Stomach smooth muscle (tissue), 2 donors: Measurements from ENCODE around the gene INA.
"Not testable (repeated sequence)": the region's sequence is repeated elsewhere in the genome, so short reads cannot be mapped to it uniquely, and the experiment has no call there.

ENCODE experiments used
- H3K27ac ChIP-seq: one replicate; pipeline ENCODE4 v1.7.0; 2013; ENCODE audit warnings: mild to moderate bottlenecking, low read length, inconsistent platforms
- H3K27me3 ChIP-seq, 2 donors: one replicate each; pipeline ENCODE4 v1.7.0; 2013; ENCODE audit warnings: low read length in 2 of 2; ENCODE audit not compliant: insufficient read depth in 2 of 2, control insufficient read depth in 1 of 2
- H3K36me3 ChIP-seq, 2 donors: one replicate each; pipeline ENCODE4 v1.7.0; 2013; ENCODE audit warnings: low read length in 2 of 2; ENCODE audit not compliant: control insufficient read depth in 2 of 2, insufficient read depth in 2 of 2
- H3K4me1 ChIP-seq: one replicate; pipeline ENCODE4 v1.7.0; 2013; ENCODE audit warnings: low read length; ENCODE audit not compliant: control insufficient read depth, insufficient read depth
- H3K4me3 ChIP-seq, 2 donors: one replicate each; pipeline ENCODE4 v1.7.0; 2013; ENCODE audit warnings: low read length in 2 of 2
- H3K9ac ChIP-seq, 2 donors: one replicate each; pipeline ENCODE4 v1.7.0; 2013; ENCODE audit warnings: low read length in 2 of 2, mild to moderate bottlenecking in 1 of 2
- H3K9me3 ChIP-seq, 2 donors: one replicate each; pipeline ENCODE4 v1.7.0; 2013; ENCODE audit warnings: low read length in 2 of 2; ENCODE audit not compliant: control insufficient read depth in 2 of 2
- donor health status: healthy.
- donor health status: Pancreatic carcinoma.

INA gene

DNA sequence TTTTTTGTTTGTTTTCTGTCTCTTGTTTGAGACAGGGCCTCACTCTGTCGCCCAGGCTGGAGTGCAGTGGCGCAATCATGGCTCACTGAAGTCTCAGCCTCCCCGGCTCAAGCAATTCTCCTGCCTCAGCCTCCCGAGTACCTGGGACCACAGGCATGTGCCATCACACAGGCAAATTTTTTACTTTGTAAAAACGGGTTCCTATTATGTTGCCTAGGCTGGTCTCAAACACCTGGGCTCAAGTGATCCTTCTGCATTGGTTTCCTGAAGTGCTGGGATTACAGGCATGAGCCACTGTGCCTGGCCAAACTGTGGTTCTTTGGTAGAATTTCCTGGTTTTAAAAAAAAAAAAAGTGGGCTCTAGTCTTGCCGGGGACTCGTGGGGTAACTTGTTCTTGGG, 31.4 kb upstream of the INA start, which contains the start of gene RPEL1:
Gene RPEL1, plus strand, starts transcription at position 301 of the 400 bp plus-strand sequence. CDS start 110 bp downstream, outside the sequence.
- not testable (repeated sequence) for H3K27me3 ChIP-seq, H3K4me3 ChIP-seq, H3K9ac ChIP-seq, H3K4me1 ChIP-seq, H3K9me3 ChIP-seq, H3K36me3 ChIP-seq, H3K27ac ChIP-seq

GRCh38 chr10:103246324-103246723, 30.6 kb upstream of the INA start:
- Histone ChIP-seq H3K9me3 (no peaks in the 10 kb centered on the region), H3K27ac (no peak overlapping the region), H3K4me3 (no peak overlapping the region), H3K4me1 (peaks cover 4% of the 10 kb centered on the region), H3K27me3 (no peaks in the 10 kb centered on the region), H3K36me3 (no peaks in the 10 kb centered on the region), H3K9ac (no peak overlapping the region)

GRCh38 chr10:103254113-103254512, 22.8 kb upstream of the INA start:
- no peak overlapping the region for H3K9ac ChIP-seq
- no peak overlapping the region for H3K4me3 ChIP-seq
- H3K36me3 ChIP-seq, result no peaks in the 10 kb centered on the region
- no peak overlapping the region for H3K27ac ChIP-seq
- H3K9me3 ChIP-seq, result no peaks in the 10 kb centered on the region
- no peaks in the 10 kb centered on the region for H3K4me1 ChIP-seq
- no peaks in the 10 kb centered on the region for H3K27me3 ChIP-seq

GRCh38 chr10:103254538-103255325, 22.2 kb upstream of the INA start:
- Histone ChIP-seq H3K4me3 (no peak overlapping the region), H3K9me3 (no peaks in the 10 kb centered on the region), H3K9ac (no peak overlapping the region), H3K27ac (no peak overlapping the region), H3K27me3 (no peaks in the 10 kb centered on the region), H3K4me1 (no peaks in the 10 kb centered on the region), H3K36me3 (no peaks in the 10 kb centered on the region)

DNA sequence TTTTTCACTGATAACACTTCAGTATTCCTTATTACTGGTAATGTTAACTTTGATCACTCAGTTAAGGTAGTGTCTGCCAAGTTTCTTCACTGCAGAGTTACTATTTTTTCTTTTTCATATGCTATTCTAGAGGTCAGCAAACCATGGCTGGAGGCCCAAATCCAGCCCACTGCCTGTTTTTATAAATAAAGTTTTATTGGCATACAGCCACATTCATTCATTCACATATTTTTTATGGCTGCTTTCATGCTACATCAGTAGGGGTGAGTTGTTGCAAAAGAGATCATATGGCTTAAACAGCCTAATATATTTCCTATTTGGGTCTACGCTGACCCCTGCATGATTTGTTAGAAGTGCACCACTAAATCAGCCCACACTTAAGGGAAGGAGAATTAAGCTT, 20.3 kb upstream of the INA start:
- Histone ChIP-seq H3K36me3 (no peaks in the 10 kb centered on the region), H3K27ac (no peak overlapping the region), H3K4me1 (no peaks in the 10 kb centered on the region), H3K4me3 (no peak overlapping the region), H3K27me3 (no peaks in the 10 kb centered on the region), H3K9ac (no peak overlapping the region), H3K9me3 (no peaks in the 10 kb centered on the region)

DNA sequence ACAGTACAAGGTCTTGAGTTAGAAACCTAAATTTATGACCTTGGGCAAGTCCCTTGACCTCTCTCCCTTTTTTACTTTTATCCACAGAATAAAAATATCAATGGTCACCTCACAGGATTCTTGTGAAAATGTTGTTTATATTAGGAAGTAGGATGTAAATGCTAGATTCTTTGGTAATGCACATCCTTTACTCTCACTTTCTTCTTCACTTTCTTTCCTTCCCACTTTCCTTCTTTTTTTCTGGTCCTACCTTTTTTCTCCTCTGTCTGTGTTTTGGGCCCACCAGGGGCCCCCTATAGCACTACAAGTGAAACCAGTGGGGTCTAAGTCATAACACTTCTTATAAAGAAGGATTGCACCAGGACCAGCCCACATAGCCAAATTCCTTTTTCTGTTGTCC, 19.1 kb upstream of the INA start:
- H3K27me3 ChIP-seq, result peaks cover 0 to 3% of the 10 kb centered on the region in 2 donors
- H3K4me3 ChIP-seq, result no peak overlapping the region

DNA sequence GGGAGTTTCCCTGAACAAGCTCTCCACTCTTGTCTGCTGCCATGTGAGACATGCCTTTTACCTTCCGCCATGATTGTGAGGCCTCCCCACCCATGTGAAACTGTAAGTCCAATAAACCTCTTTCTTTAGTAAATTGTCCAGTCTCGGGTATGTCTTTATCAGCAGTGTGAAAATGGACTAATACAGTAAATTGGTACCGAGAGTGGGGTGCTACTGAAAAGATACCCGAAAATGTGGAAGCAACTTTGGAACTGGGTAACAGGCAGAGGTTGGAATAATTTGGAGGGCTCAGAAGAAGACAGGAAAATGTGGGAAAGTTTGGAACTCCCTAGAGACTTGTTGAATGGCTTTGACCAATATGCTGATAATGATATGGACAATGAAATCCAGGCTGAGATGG, 18.0 kb upstream of the INA start:
- not testable (repeated sequence) for H3K9ac ChIP-seq, H3K4me3 ChIP-seq, H3K27ac ChIP-seq, H3K27me3 ChIP-seq, H3K9me3 ChIP-seq, H3K4me1 ChIP-seq, H3K36me3 ChIP-seq

More for the DNA sequence above, 19.1 kb upstream of the INA start:
- Histone ChIP-seq H3K4me1 (no peaks in the 10 kb centered on the region), H3K9me3 (no peaks in the 10 kb centered on the region), H3K9ac (no peak overlapping the region), H3K36me3 (no peaks in the 10 kb centered on the region), H3K27ac (no peak overlapping the region)

GRCh38 chr10:103259989-103260388, 16.9 kb upstream of the INA start:
- Histone ChIP-seq H3K4me3 (no peak overlapping the region), H3K36me3 (no peaks in the 10 kb centered on the region), H3K9ac (no peak overlapping the region), H3K27me3 (peaks cover 7 to 10% of the 10 kb centered on the region in 2 donors), H3K9me3 (no peaks in the 10 kb centered on the region), H3K4me1 (no peaks in the 10 kb centered on the region), H3K27ac (no peak overlapping the region)

GRCh38 chr10:103262229-103262628, 14.7 kb upstream of the INA start:
- no peaks in the 10 kb centered on the region for H3K4me1 ChIP-seq
- no peaks in the 10 kb centered on the region for H3K36me3 ChIP-seq
- H3K27me3 ChIP-seq, result peaks cover 9 to 10% of the 10 kb centered on the region in 2 donors
- H3K9ac ChIP-seq, result no peak overlapping the region
- H3K27ac ChIP-seq, result no peak overlapping the region
- no peak overlapping the region for H3K4me3 ChIP-seq
- no peaks in the 10 kb centered on the region for H3K9me3 ChIP-seq

GRCh38 chr10:103265717-103266329, 11.1 kb upstream of the INA start:
- no peaks in the 10 kb centered on the region for H3K4me1 ChIP-seq
- no peak overlapping the region for H3K4me3 ChIP-seq
- no peak overlapping the region for H3K9ac ChIP-seq
- no peaks in the 10 kb centered on the region for H3K36me3 ChIP-seq
- H3K27me3 ChIP-seq, result peaks cover 9 to 10% of the 10 kb centered on the region in 2 donors
- H3K9me3 ChIP-seq, result no peaks in the 10 kb centered on the region
- H3K27ac ChIP-seq, result no peak overlapping the region

GRCh38 chr10:103273041-103273441, 3.9 kb upstream of the INA start:
- H3K36me3 ChIP-seq, result no peaks in the 10 kb centered on the region
- H3K27me3 ChIP-seq, result peaks cover 19 to 20% of the 10 kb centered on the region in 2 donors
- no peak overlapping the region for H3K4me3 ChIP-seq
- H3K4me1 ChIP-seq, result peaks cover 18% of the 10 kb centered on the region
- no peaks in the 10 kb centered on the region for H3K9me3 ChIP-seq
- no peak overlapping the region for H3K9ac ChIP-seq
- no peak overlapping the region for H3K27ac ChIP-seq
